DND-41 (cell line): Measurements from ENCODE around the gene HECTD3.
A peak's percentile ranks its signal among the peaks of the same experiment; 100 is the strongest.

Experiments
- ATAC-seq: fragments of 200-7000 bp; cut with Tn5 transposase; 3 replicates; pipeline ENCODE4 v1.9.1; 2021; ENCODE audit warnings: low read depth; ENCODE audit not compliant: insufficient read depth
- DNase-seq: peaks from one replicate; pipeline ENCODE4 v3.0.0-alpha.2; 2020
- H2AFZ ChIP-seq: 2 replicates; pipeline ENCODE4 v1.6.0; 2012; ENCODE audit warnings: low read depth, low read length
- H3K27ac ChIP-seq: 2 replicates; pipeline ENCODE4 v1.5.1; 2012; ENCODE audit warnings: low read length, inconsistent platforms
- H3K27me3 ChIP-seq: fragments of 200-600 bp; sonication (generic); 2 replicates; pipeline ENCODE4 v1.6.0; 2012; ENCODE audit warnings: low read length, mild to moderate bottlenecking, inconsistent platforms; ENCODE audit not compliant: insufficient read depth, poor library complexity
- H3K36me3 ChIP-seq: 2 replicates; pipeline ENCODE4 v1.5.1; 2012; ENCODE audit warnings: low read length, inconsistent platforms; ENCODE audit not compliant: insufficient read depth
- H3K4me1 ChIP-seq: 2 replicates; pipeline ENCODE4 v1.5.1; 2012; ENCODE audit warnings: mild to moderate bottlenecking, low read length; ENCODE audit not compliant: insufficient read depth
- H3K4me2 ChIP-seq: 2 replicates; pipeline ENCODE4 v1.6.0; 2012; ENCODE audit warnings: mild to moderate bottlenecking, moderate library complexity, low read length, inconsistent platforms; ENCODE audit not compliant: insufficient read depth
- H3K4me3 ChIP-seq, 2 experiments: fragments of 200-600 bp in 1 of 2; shearing (Covaris generic) in 1 of 2; 2 replicates each; pipeline ENCODE4 v1.5.1; 2012 to 2016; ENCODE audit warnings: inconsistent platforms in 2 of 2, low read length in 2 of 2, mild to moderate bottlenecking in 2 of 2, low read depth in 1 of 2, moderate library complexity in 1 of 2
- H3K79me2 ChIP-seq: 2 replicates; pipeline ENCODE4 v1.6.0; 2012; ENCODE audit warnings: low read length, inconsistent platforms; ENCODE audit not compliant: insufficient read depth
- H3K9ac ChIP-seq: 2 replicates; pipeline ENCODE4 v1.6.0; 2012; ENCODE audit warnings: low read depth, mild to moderate bottlenecking, inconsistent platforms, low read length, moderate library complexity
- H3K9me3 ChIP-seq: 2 replicates; pipeline ENCODE4 v1.5.1; 2012; ENCODE audit warnings: low read length, moderate library complexity, mild to moderate bottlenecking, inconsistent platforms; ENCODE audit not compliant: insufficient read depth, severe bottlenecking
- H4K20me1 ChIP-seq: 2 replicates; pipeline ENCODE4 v1.6.0; 2012; ENCODE audit warnings: low read length; ENCODE audit not compliant: insufficient read depth
- CTCF ChIP-seq: IDR thresholded peaks from 2 replicates; pipeline ENCODE4 v1.5.1; 2012; ENCODE audit warnings: borderline replicate concordance, low read length, moderate library complexity, mild to moderate bottlenecking; ENCODE audit not compliant: poor library complexity, severe bottlenecking; ENCODE audit errors: extremely low read depth
- EZH2 ChIP-seq: IDR thresholded peaks from 3 replicates; pipeline ENCODE4 v1.6.1; 2012; ENCODE audit warnings: borderline replicate concordance, low read depth, mild to moderate bottlenecking, moderate library complexity, low read length, inconsistent platforms; ENCODE audit not compliant: severe bottlenecking

The HECTD3 gene

DNA sequence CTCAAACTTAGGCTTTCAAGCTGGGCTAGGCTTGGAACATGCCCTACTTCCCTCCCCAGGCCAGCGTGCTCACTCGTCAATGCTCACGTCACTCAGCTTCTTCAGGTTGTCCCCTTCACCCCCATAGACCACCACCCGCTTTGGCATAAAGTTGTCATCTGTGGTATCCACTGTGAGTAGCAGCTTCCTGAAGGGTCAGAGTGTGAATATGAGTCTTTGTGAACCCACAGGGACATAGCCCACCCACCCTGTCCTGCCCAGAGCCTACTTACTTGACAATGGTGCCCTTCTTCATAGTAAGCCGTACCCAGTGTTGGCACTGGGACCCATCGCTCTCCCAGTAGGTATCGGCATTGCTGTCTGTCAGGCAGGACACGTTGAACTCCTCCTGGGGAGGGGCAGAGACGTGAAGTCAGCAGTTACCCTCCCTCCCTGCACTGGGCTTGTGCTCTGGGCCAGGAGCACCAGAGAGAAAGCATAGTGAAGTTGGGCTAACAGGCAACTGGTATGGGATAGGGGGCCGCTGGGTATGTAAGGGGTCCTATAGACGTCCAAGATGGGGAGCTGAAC, 1.7 kb downstream of the HECTD3 start:
- Histone ChIP-seq H3K9me3 (no peaks in the 10 kb centered on the region), H3K4me2 (peak overlapping the region; percentile 84), H3K36me3 (peaks cover 60% of the 10 kb centered on the region), H3K27me3 (no peaks in the 10 kb centered on the region), H3K9ac (0 out of 2 replicates have a peak overlapping the region, but pooled peaks have one; percentile 73), H2AFZ (no peak overlapping the region), H3K4me3 (peak overlapping the region in 1 of 2 experiments; percentile 78; a peak in 1 of 4 replicates), H4K20me1 (peaks cover 9% of the 10 kb centered on the region; the same call in 1 of the 2 replicates), H3K79me2 (peaks cover 24% of the 10 kb centered on the region), H3K27ac (no peak overlapping the region), H3K4me1 (peaks cover 43% of the 10 kb centered on the region)
- DNase-seq, result no peak
- no peak for ATAC-seq
- TF ChIP-seq EZH2 (no peak), CTCF (no peak)

DNA sequence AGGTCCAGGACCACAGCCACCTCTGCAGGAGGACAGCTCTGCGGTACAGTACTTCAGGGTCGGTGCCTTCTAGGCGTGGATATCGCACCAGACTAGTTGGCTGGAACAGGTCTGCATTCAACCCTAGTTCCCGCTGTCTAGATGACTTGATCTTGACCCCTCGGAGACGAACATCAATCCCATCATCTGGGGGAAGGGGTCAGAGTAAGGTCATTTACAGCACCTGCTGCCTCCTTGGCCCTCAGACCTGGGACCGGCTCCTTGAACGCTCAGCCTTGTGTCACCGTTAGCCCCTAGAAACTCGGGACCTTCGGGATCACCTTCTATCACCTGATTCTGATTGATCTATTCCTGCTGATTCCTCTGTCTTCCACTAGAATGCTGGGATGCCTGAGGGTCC, 2.6 kb downstream of the HECTD3 start:
- H3K4me1 ChIP-seq, result peaks cover 34% of the 10 kb centered on the region
- H4K20me1 ChIP-seq, result peaks cover 9% of the 10 kb centered on the region; the same call in 1 of the 2 replicates
- no peak overlapping the region for H3K9ac ChIP-seq
- TF ChIP-seq CTCF (no peak), EZH2 (no peak)
- DNase-seq (no peak), ATAC-seq (no peak)
- H2AFZ ChIP-seq, result no peak overlapping the region
- H3K27me3 ChIP-seq, result no peaks in the 10 kb centered on the region
- H3K27ac ChIP-seq, result no peak overlapping the region
- no peaks in the 10 kb centered on the region for H3K9me3 ChIP-seq
- peaks cover 63% of the 10 kb centered on the region for H3K36me3 ChIP-seq
- peaks cover 24% of the 10 kb centered on the region for H3K79me2 ChIP-seq
- H3K4me3 ChIP-seq, result no peak overlapping the region
- H3K4me2 ChIP-seq, result no peak overlapping the region

- Histone ChIP-seq H3K36me3 (peaks cover 63% of the 10 kb centered on the region), H3K4me3 (no peak overlapping the region), H4K20me1 (peaks cover 9% of the 10 kb centered on the region; the same call in 1 of the 2 replicates), H3K27me3 (no peaks in the 10 kb centered on the region), H3K9me3 (no peaks in the 10 kb centered on the region), H3K4me2 (no peak overlapping the region), H3K4me1 (peaks cover 30% of the 10 kb centered on the region), H3K79me2 (peaks cover 21% of the 10 kb centered on the region), H2AFZ (no peak overlapping the region), H3K9ac (no peak overlapping the region), H3K27ac (no peak overlapping the region)
- no peak for TF ChIP-seq CTCF
- no peak for TF ChIP-seq EZH2
- ATAC-seq (no peak), DNase-seq (no peak)
These were observed 3.0 kb downstream of the HECTD3 start for GRCh38 chr1:45008076-45008475.
